HepG2 (cell line): Measurements from ENCODE around the gene AP1M2. TPM values are rescaled to one million over a fixed set of nuclear protein-coding genes. Genes with fewer than 3 reads are reported as not detected.
A peak's percentile ranks its signal among the peaks of the same experiment; 100 is the strongest.

Experiments
- ATAC-seq: fragments of 200-7000 bp; cut with Tn5 transposase; 3 replicates; pipeline ENCODE4 v1.9.1; 2020; ENCODE audit warnings: mild to moderate bottlenecking, moderate library complexity
- BruUV-seq: library from RNA; stranded (reverse); fragments of 400-500 nt; replicated peaks from 2 replicates; lab custom pipeline; 2021; lab: Mats Ljungman, UMichigan
- CTCF ChIA-PET: fragments of 300-600 bp; formaldehyde crosslinking; extraction: SDS; loops from one replicate; lab custom pipeline; 2021; ENCODE audit warnings: low total read pairs, inconsistent platforms, low intra/inter-chr PET ratio; lab: Yijun Ruan, JAX
- POLR2A ChIA-PET: fragments of 350-600 bp; sonication (Branson Sonifier 250); formaldehyde crosslinking; loops from one replicate; lab custom pipeline; 2020; ENCODE audit warnings: antibody characterized with exemption, inconsistent platforms; lab: Yijun Ruan, JAX
- DNase-seq: peaks from one replicate; pipeline ENCODE4 v3.0.0-alpha.2; 2015; ENCODE audit warnings: low spot score
- FAIRE-seq: peaks from 3 replicates; lab custom pipeline; 2011; peaks lifted over from hg19 to GRCh38; lab: Jason Lieb, UNC
- H2AFZ ChIP-seq: one replicate; pipeline ENCODE4 v1.6.1; 2011; ENCODE audit warnings: low read length, inconsistent platforms
- H3K27ac ChIP-seq: fragments of 300-600 bp; 3 replicates; pipeline ENCODE4 v1.8.0; 2011; ENCODE audit warnings: mixed run types, mild to moderate bottlenecking, mixed read lengths, low read length, inconsistent platforms; ENCODE audit not compliant: insufficient read depth; ENCODE audit errors: extremely low read length
- H3K27me3 ChIP-seq, 2 experiments: fragments of 200-600 bp in 1 of 2; 2 replicates in 1 of 2; 3 replicates in 1 of 2; pipeline versions ENCODE4 v1.6.0 to v1.8.0; 2011; ENCODE audit warnings: low read length in 2 of 2, mild to moderate bottlenecking in 2 of 2, moderate library complexity in 2 of 2, inconsistent platforms in 1 of 2; ENCODE audit not compliant: insufficient read depth in 2 of 2, control insufficient read depth in 1 of 2
- H3K36me3 ChIP-seq, 2 experiments: fragments of 200-600 bp in 1 of 2; replicated peaks in 1 of 2; 2 replicates in 1 of 2; 3 replicates in 1 of 2; pipeline versions ENCODE4 v1.5.1 to v1.8.0; 2011; ENCODE audit warnings: low read length in 2 of 2, inconsistent platforms in 1 of 2; ENCODE audit not compliant: insufficient read depth in 2 of 2, control insufficient read depth in 1 of 2
- H3K4me1 ChIP-seq: 2 replicates; pipeline ENCODE4 v1.5.1; 2012; ENCODE audit warnings: low read length, inconsistent platforms; ENCODE audit not compliant: insufficient read depth
- H3K4me2 ChIP-seq: 2 replicates; pipeline ENCODE4 v1.6.0; 2011; ENCODE audit warnings: low read depth, low read length, inconsistent platforms
- H3K4me3 ChIP-seq, 3 experiments: fragments of 200-600 bp in 1 of 3; sonication (generic), shearing (Covaris generic) in 1 of 3; replicated peaks in 1 of 3; 2 replicates each; pipeline ENCODE4 v1.5.1; 2011 to 2016; ENCODE audit warnings: low read length in 3 of 3, inconsistent platforms in 2 of 3, low read depth in 2 of 3, mild to moderate bottlenecking in 2 of 3, control low read depth in 1 of 3, mixed read lengths in 1 of 3; ENCODE audit not compliant: insufficient read depth in 1 of 3
- H3K79me2 ChIP-seq: one replicate; pipeline ENCODE4 v1.6.1; 2011; ENCODE audit warnings: low read length, inconsistent platforms; ENCODE audit not compliant: insufficient read depth
- H3K9ac ChIP-seq: 2 replicates; pipeline ENCODE4 v1.6.0; 2011; ENCODE audit warnings: mild to moderate bottlenecking, low read depth, low read length, inconsistent platforms; ENCODE audit not compliant: insufficient read depth
- H3K9me3 ChIP-seq: 2 replicates; pipeline ENCODE4 v1.5.1; 2012; ENCODE audit warnings: mild to moderate bottlenecking, low read length
- H4K20me1 ChIP-seq: 2 replicates; pipeline ENCODE4 v1.6.0; 2011; ENCODE audit warnings: inconsistent platforms, mild to moderate bottlenecking, low read length, moderate library complexity; ENCODE audit not compliant: insufficient read depth
- HNRNPLL ChIP-seq: fragments of 200-400 bp; formaldehyde crosslinking; IDR thresholded peaks from 2 replicates; pipeline ENCODE4 v1.6.1; 2017; ENCODE audit warnings: mild to moderate bottlenecking, low read depth, low read length; ENCODE audit not compliant: poor library complexity, severe bottlenecking
- MAX ChIP-seq: IDR thresholded peaks from 2 replicates; pipeline ENCODE4 v1.6.1; 2012; ENCODE audit warnings: inconsistent platforms
- PHF8 ChIP-seq: sonication (generic); formaldehyde crosslinking; IDR thresholded peaks from 2 replicates; pipeline ENCODE4 v1.5.0; 2020; ENCODE audit warnings: missing genetic modification reagents
- RORA ChIP-seq: sonication (generic); formaldehyde crosslinking; IDR thresholded peaks from 2 replicates; pipeline ENCODE4 v1.5.0; 2020; ENCODE audit warnings: mild to moderate bottlenecking, missing genetic modification reagents, moderate library complexity
- SCMH1 ChIP-seq: sonication (generic); formaldehyde crosslinking; IDR thresholded peaks from 2 replicates; pipeline ENCODE4 v1.9.0; 2021; ENCODE audit warnings: missing genetic modification reagents, mild to moderate bottlenecking, borderline replicate concordance
- STAG1 ChIP-seq: sonication (generic); formaldehyde crosslinking; IDR thresholded peaks from 2 replicates; pipeline ENCODE4 v1.4.0; 2020; ENCODE audit warnings: missing genetic modification reagents
- TARDBP ChIP-seq: sonication (generic); formaldehyde crosslinking; IDR thresholded peaks from 2 replicates; pipeline ENCODE4 v1.8.0; 2022; ENCODE audit warnings: mild to moderate bottlenecking, missing genetic modification reagents
- ZNF296 ChIP-seq: sonication (generic); formaldehyde crosslinking; conservative IDR thresholded peaks from 2 replicates; pipeline ENCODE4 v1.5.0; 2020; ENCODE audit warnings: mild to moderate bottlenecking, missing genetic modification reagents
- ZNF3 ChIP-seq: IDR thresholded peaks from 2 replicates; pipeline ENCODE4 v1.7.0; 2017; ENCODE audit warnings: inconsistent platforms
- ZNF431 ChIP-seq: sonication (generic); formaldehyde crosslinking; IDR thresholded peaks from 2 replicates; pipeline ENCODE4 v1.9.0; 2022; ENCODE audit warnings: missing genetic modification reagents, low read depth, mild to moderate bottlenecking, borderline replicate concordance
- ZNF44 ChIP-seq: sonication (generic); formaldehyde crosslinking; IDR thresholded peaks from 2 replicates; pipeline ENCODE4 v1.5.1; 2020; ENCODE audit warnings: mild to moderate bottlenecking, missing genetic modification reagents
- ZNF512B ChIP-seq: sonication (generic); formaldehyde crosslinking; IDR thresholded peaks from 2 replicates; pipeline ENCODE4 v1.5.1; 2020; ENCODE audit warnings: missing genetic modification reagents, mild to moderate bottlenecking, borderline replicate concordance
- ZNF615 ChIP-seq: sonication (generic); formaldehyde crosslinking; IDR thresholded peaks from 2 replicates; pipeline ENCODE4 v1.5.0; 2020; ENCODE audit warnings: mild to moderate bottlenecking, missing genetic modification reagents, borderline replicate concordance
- whole genome bisulfite sequencing: methylation state at CpG from one replicate; pipeline ENCODE4 v1.1.6; 2017; ENCODE audit warnings: low lambda C conversion rate; 5-methylcytosine and 5-hydroxymethylcytosine counted together
- in situ Hi-C: cut with HindIII; loops from 2 replicates; pipeline ENCODE4 v1.10.0; 2017; ENCODE audit warnings: low pct_unique_long_range_greater_than_20kb; ENCODE audit not compliant: extremely low pct_ligation_motif_present
- intact Hi-C: fragments of 100-400 bp; cut with micrococcal nuclease; formaldehyde crosslinking; loops from one replicate; pipeline ENCODE4 v1.10.0; 2022; ENCODE audit not compliant: unreplicated experiment
- polyA plus RNA-seq, 8 experiments: library from polyadenylated mRNA; depleted of rRNA in 3 of 8; stranded (reverse) in 7 of 8; unstranded in 1 of 8; fragments of >200 nt; fragmentation: Illumina TruSeq in 4 of 8; extraction: Trizol in 4 of 8; gene quantifications; 2 replicates each; pipeline versions ENCODE4 v1.2.1 to v1.2.3, GENCODE V29; 2011 to 2016; ENCODE audit warnings: low read depth in 4 of 8, missing spikeins in 1 of 8, mixed read lengths in 1 of 8; ENCODE audit not compliant: insufficient read depth in 1 of 8
- total RNA-seq, 5 experiments: library from RNA; depleted of rRNA; stranded (reverse); fragments of >200 nt; fragmentation: Illumina TruSeq; extraction: Trizol; gene quantifications; 2 replicates each; pipeline ENCODE4 v1.2.3, GENCODE V29; 2016; ENCODE audit warnings: low read depth in 1 of 5
- TF ChIP-seq, protein P1 (sequence below): sonication (generic); formaldehyde crosslinking; IDR thresholded peaks from 2 replicates; pipeline ENCODE4 v1.4.0; 2020; ENCODE audit warnings: missing genetic modification reagents, mild to moderate bottlenecking, borderline replicate concordance
- TF ChIP-seq, protein P2 (sequence below): sonication (generic); formaldehyde crosslinking; IDR thresholded peaks from 2 replicates; pipeline ENCODE4 v1.4.0; 2020; ENCODE audit warnings: missing genetic modification reagents

Gene AP1M2
- total and polyA plus RNA-seq, 2 of the 13 experiments (the other 11 are each of a cell fraction or from before 2014, with no cell fraction given), result 6.3 to 76.8 TPM

- POLR2A ChIA-PET, result interaction anchor here (1.1 kb wide), 1 partner anchor 11 kb away, joined by 4 read pairs; no protein-coding TSS in a partner anchor
- TF ChIP-seq RORA (CRISPR knock-in tag), result no peak
- TF ChIP-seq ZNF512B, result no peak
- TF ChIP-seq TARDBP, result 0 out of 2 replicates have a peak, but pooled peaks have one; percentile 8
- TF ChIP-seq SCMH1 (CRISPR knock-in tag), result no peak
- TF ChIP-seq STAG1, result peak; percentile 40; the same call in 1 of the 2 replicates
- no peak for TF ChIP-seq HNRNPLL
- TF ChIP-seq ZNF44 (CRISPR knock-in tag), result no peak
- TF ChIP-seq MAX, result no peak
- no peak for TF ChIP-seq PHF8 (CRISPR knock-in tag)
- peak; percentile 98 for TF ChIP-seq ZNF3 (CRISPR knock-in tag)
- no peak for TF ChIP-seq ZNF431 (CRISPR knock-in tag)
- no peak for TF ChIP-seq ZNF296
- no peak for TF ChIP-seq ZNF615 (CRISPR knock-in tag)
- TF ChIP-seq, protein P1, sequence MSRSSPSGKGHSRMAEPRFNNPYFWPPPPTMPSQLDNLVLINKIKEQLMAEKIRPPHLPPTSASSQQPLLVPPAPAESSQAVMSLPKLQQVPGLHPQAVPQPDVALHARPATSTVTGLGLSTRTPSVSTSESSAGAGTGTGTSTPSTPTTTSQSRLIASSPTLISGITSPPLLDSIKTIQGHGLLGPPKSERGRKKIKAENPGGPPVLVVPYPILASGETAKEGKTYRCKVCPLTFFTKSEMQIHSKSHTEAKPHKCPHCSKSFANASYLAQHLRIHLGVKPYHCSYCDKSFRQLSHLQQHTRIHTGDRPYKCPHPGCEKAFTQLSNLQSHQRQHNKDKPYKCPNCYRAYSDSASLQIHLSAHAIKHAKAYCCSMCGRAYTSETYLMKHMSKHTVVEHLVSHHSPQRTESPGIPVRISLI (CRISPR knock-in tag), result no peak
- TF ChIP-seq, protein P2, sequence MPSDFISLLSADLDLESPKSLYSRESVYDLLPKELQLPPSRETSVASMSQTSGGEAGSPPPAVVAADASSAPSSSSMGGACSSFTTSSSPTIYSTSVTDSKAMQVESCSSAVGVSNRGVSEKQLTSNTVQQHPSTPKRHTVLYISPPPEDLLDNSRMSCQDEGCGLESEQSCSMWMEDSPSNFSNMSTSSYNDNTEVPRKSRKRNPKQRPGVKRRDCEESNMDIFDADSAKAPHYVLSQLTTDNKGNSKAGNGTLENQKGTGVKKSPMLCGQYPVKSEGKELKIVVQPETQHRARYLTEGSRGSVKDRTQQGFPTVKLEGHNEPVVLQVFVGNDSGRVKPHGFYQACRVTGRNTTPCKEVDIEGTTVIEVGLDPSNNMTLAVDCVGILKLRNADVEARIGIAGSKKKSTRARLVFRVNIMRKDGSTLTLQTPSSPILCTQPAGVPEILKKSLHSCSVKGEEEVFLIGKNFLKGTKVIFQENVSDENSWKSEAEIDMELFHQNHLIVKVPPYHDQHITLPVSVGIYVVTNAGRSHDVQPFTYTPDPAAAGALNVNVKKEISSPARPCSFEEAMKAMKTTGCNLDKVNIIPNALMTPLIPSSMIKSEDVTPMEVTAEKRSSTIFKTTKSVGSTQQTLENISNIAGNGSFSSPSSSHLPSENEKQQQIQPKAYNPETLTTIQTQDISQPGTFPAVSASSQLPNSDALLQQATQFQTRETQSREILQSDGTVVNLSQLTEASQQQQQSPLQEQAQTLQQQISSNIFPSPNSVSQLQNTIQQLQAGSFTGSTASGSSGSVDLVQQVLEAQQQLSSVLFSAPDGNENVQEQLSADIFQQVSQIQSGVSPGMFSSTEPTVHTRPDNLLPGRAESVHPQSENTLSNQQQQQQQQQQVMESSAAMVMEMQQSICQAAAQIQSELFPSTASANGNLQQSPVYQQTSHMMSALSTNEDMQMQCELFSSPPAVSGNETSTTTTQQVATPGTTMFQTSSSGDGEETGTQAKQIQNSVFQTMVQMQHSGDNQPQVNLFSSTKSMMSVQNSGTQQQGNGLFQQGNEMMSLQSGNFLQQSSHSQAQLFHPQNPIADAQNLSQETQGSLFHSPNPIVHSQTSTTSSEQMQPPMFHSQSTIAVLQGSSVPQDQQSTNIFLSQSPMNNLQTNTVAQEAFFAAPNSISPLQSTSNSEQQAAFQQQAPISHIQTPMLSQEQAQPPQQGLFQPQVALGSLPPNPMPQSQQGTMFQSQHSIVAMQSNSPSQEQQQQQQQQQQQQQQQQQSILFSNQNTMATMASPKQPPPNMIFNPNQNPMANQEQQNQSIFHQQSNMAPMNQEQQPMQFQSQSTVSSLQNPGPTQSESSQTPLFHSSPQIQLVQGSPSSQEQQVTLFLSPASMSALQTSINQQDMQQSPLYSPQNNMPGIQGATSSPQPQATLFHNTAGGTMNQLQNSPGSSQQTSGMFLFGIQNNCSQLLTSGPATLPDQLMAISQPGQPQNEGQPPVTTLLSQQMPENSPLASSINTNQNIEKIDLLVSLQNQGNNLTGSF (CRISPR knock-in tag), result no peak
Observed at GRCh38 chr19:10551698-10552301, 35.3 kb downstream of the AP1M2 start.

More at GRCh38 chr19:10551698-10552301, 35.3 kb downstream of the AP1M2 start:
- Histone ChIP-seq H3K79me2 (no peaks in the 10 kb centered on the region), H3K27ac (no peak overlapping the region), H4K20me1 (no peaks in the 10 kb centered on the region), H3K4me2 (no peak overlapping the region), H3K4me3 (no peak overlapping the region), H3K9ac (no peak overlapping the region), H3K27me3 (no peaks in the 10 kb centered on the region), H3K36me3 (peaks cover 13 to 69% of the 10 kb centered on the region in 2 experiments), H3K9me3 (no peaks in the 10 kb centered on the region), H2AFZ (no peak overlapping the region), H3K4me1 (no peaks in the 10 kb centered on the region)
- DNase-seq (no peak), ATAC-seq (peak; percentile 14; the same call in 1 of the 3 replicates), FAIRE-seq (no peak)
- no TSS peak for BruUV-seq
- 95% methylated on average over 12 of the region's 12 CpGs for WGBS
- intact Hi-C loops, result no loop called here
- in situ Hi-C loops, result no loop called here
- CTCF ChIA-PET, result no interaction called here
